DMS 273 treated with DMSO at 0.1 percent for 48 hours (cell line): ENCODE data around the gene SMIM35.

Experiments
- DNase-seq: peaks from one replicate; lab custom pipeline; 2025; lab: John Stamatoyannopoulos, UW

The SMIM35 gene

GRCh38 chr11:118109231-118109630 lies 22.5 kb upstream of the SMIM35 start:
- DNase-seq: no peak

GRCh38 chr11:118108513-118108912 lies 21.8 kb upstream of the SMIM35 start:
- no peak for DNase-seq

- no peak for DNase-seq
These were observed 20.1 kb upstream of the SMIM35 start for GRCh38 chr11:118106789-118107335.

- DNase-seq: no peak
These were observed 19.0 kb upstream of the SMIM35 start for GRCh38 chr11:118105657-118106305.

GRCh38 chr11:118104491-118104890 lies 17.7 kb upstream of the SMIM35 start:
- no peak for DNase-seq

- DNase-seq: no peak
These were observed 16.0 kb upstream of the SMIM35 start for GRCh38 chr11:118102721-118103261.

- no peak for DNase-seq
These were observed 14.0 kb upstream of the SMIM35 start for GRCh38 chr11:118100691-118101232.

GRCh38 chr11:118099838-118100556 lies 13.2 kb upstream of the SMIM35 start:
- no peak for DNase-seq

- DNase-seq: peak; percentile 84
These were observed 12.5 kb upstream of the SMIM35 start for GRCh38 chr11:118098996-118099837.

- no peak for DNase-seq
These were observed 9.2 kb upstream of the SMIM35 start for GRCh38 chr11:118095967-118096367.

GRCh38 chr11:118095493-118095892 lies 8.7 kb upstream of the SMIM35 start:
- DNase-seq: no peak

- DNase-seq: no peak
These were observed 6.3 kb upstream of the SMIM35 start for GRCh38 chr11:118092907-118093571.

- DNase-seq: no peak
These were observed 4.9 kb upstream of the SMIM35 start for GRCh38 chr11:118091690-118092089.

- DNase-seq: no peak
These were observed 3.9 kb upstream of the SMIM35 start for GRCh38 chr11:118090545-118091162.

- no peak for DNase-seq
These were observed 1.8 kb upstream of the SMIM35 start for GRCh38 chr11:118088531-118088930.

GRCh38 chr11:118087931-118088330 lies 1.2 kb upstream of the SMIM35 start:
- DNase-seq: no peak

GRCh38 chr11:118084656-118085055 lies 2.1 kb downstream of the SMIM35 start:
- no peak for DNase-seq

- no peak for DNase-seq
These were observed 2.5 kb downstream of the SMIM35 start for GRCh38 chr11:118084247-118084646.

- DNase-seq: no peak
These were observed 3.7 kb downstream of the SMIM35 start for GRCh38 chr11:118082880-118083552.

GRCh38 chr11:118081241-118081958 lies 5.4 kb downstream of the SMIM35 start:
- DNase-seq: no peak
